Endothelial cell (in vitro differentiated cells): Measurements from ENCODE around the gene ADGRG6. TPM values are rescaled to one million over a fixed set of nuclear protein-coding genes. Genes with fewer than 3 reads are reported as not detected.

Experiments used
- DNase-seq: peaks from one replicate; pipeline ENCODE4 v3.0.0; 2021; ENCODE audit warnings: low spot score
- H3K27ac Mint-ChIP-seq: one replicate; pipeline ENCODE4 v1.8.0; 2021; ENCODE audit warnings: mixed read lengths, inconsistent platforms; ENCODE audit not compliant: unreplicated experiment
- H3K27me3 Mint-ChIP-seq: one replicate; pipeline ENCODE4 v1.8.0; 2021; ENCODE audit warnings: mild to moderate bottlenecking, moderate library complexity, mixed read lengths, inconsistent platforms; ENCODE audit not compliant: unreplicated experiment
- H3K36me3 Mint-ChIP-seq: one replicate; pipeline ENCODE4 v1.8.0; 2021; ENCODE audit warnings: mild to moderate bottlenecking, low read depth, mixed read lengths, inconsistent platforms; ENCODE audit not compliant: unreplicated experiment
- H3K4me1 Mint-ChIP-seq: one replicate; pipeline ENCODE4 v1.8.0; 2021; ENCODE audit warnings: mild to moderate bottlenecking, mixed read lengths, inconsistent platforms; ENCODE audit not compliant: unreplicated experiment
- H3K4me3 Mint-ChIP-seq: one replicate; pipeline ENCODE4 v1.8.0; 2021; ENCODE audit warnings: mild to moderate bottlenecking, mixed read lengths, inconsistent platforms; ENCODE audit not compliant: unreplicated experiment
- H3K9me3 Mint-ChIP-seq: one replicate; pipeline ENCODE4 v1.8.0; 2021; ENCODE audit warnings: mixed read lengths, inconsistent platforms; ENCODE audit not compliant: unreplicated experiment
- total RNA-seq: library from RNA; stranded (reverse); fragmentation: NEBNext Ultra II Directional; extraction: Animal tissue kit (Norgen Biotek cat#: 25700); gene quantifications from one replicate; pipeline ENCODE4 v1.2.1, GENCODE V29; 2021; ENCODE audit not compliant: unreplicated experiment
- TF ChIP-seq, protein P1 (sequence below): fragments of 200-600 bp; sonication (generic); IDR thresholded peaks from one replicate; pipeline ENCODE4 v1.5.0; 2021; ENCODE audit warnings: antibody characterized with exemption; ENCODE audit not compliant: unreplicated experiment

ADGRG6 gene
- total RNA-seq, 1 donor from 2014 or later, result 8.8 TPM

DNA sequence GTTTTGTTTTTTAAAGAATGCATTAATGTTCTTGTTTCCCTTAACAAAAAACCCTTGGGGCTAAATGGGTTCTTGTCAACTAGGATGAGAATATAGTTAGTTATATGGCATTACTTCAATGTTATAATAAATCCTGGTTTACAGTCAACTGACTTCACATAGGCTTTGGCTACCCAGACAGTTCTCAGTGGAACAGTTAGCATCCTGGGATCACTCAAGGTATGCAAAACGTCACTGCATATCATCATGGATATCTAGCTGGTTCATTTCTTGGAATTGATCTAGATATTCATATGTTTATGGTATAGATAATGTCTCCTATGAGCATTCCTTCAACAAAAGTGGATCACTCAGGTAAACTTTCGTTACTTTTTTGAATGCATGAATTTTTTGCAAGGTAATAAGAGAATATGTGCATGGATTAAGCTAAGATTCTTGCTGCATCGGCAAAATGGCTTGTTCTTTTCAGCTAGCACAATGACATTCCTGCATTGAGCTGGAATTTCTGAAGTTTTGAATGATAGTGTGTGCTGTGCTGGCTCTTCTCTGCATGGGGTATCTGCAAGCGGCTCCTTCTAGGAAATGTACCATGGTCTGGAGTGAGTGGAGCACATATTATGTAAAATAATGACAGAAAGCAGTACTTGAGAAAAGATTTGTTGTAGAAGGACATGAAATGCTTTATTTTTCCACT, 138.9 kb downstream of the ADGRG6 start:
- Mint-ChIP-seq H3K9me3 (no peaks in the 10 kb centered on the region), H3K4me1 (no peaks in the 10 kb centered on the region), H3K27ac (no peak overlapping the region), H3K4me3 (no peak overlapping the region), H3K27me3 (no peaks in the 10 kb centered on the region), H3K36me3 (no peaks in the 10 kb centered on the region)
- no peak for DNase-seq
- TF ChIP-seq, protein P1, sequence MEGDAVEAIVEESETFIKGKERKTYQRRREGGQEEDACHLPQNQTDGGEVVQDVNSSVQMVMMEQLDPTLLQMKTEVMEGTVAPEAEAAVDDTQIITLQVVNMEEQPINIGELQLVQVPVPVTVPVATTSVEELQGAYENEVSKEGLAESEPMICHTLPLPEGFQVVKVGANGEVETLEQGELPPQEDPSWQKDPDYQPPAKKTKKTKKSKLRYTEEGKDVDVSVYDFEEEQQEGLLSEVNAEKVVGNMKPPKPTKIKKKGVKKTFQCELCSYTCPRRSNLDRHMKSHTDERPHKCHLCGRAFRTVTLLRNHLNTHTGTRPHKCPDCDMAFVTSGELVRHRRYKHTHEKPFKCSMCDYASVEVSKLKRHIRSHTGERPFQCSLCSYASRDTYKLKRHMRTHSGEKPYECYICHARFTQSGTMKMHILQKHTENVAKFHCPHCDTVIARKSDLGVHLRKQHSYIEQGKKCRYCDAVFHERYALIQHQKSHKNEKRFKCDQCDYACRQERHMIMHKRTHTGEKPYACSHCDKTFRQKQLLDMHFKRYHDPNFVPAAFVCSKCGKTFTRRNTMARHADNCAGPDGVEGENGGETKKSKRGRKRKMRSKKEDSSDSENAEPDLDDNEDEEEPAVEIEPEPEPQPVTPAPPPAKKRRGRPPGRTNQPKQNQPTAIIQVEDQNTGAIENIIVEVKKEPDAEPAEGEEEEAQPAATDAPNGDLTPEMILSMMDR, result no peak

DNA sequence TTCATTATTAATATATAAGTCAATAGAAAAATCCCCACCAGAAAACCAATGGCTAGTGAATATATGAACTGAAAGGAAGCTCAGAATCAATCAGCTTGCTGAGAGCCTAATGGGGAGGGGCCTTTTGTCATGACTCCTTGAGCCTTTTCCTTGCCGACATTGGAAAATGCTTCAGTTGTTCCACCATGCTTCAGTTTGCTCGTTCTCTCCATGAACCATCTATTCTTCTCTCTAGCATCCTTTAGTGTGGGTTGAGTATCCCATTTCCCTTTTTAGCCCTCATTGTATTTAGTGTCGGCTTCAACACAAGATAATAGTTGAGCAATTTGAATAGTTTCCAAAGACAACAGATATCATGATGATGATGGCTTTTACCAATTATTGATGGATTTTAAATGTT, 139.9 kb downstream of the ADGRG6 start:
- TF ChIP-seq, protein P1, result no peak
- DNase-seq, result no peak
- Mint-ChIP-seq H3K27ac (no peak overlapping the region), H3K9me3 (no peaks in the 10 kb centered on the region), H3K36me3 (no peaks in the 10 kb centered on the region), H3K4me3 (no peak overlapping the region), H3K27me3 (no peaks in the 10 kb centered on the region), H3K4me1 (no peaks in the 10 kb centered on the region)

DNA sequence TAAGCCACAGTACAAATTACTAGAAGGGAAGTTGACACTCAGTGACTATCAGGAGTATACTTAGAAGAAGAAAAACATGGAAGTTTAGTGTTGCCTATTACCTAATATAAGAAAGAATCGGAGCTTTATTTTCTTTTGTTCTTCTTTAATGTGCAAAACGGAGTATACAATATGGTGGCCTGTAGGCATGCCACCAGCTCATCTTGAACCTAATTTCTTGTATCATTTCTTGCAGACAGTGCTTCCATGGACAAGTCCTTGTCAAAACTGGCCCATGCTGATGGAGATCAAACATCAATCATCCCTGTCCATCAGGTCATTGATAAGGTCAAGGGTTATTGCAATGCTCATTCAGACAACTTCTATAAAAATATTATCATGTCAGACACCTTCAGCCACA, 141.3 kb downstream of the ADGRG6 start:
- no peaks in the 10 kb centered on the region for H3K27me3 Mint-ChIP-seq
- no peaks in the 10 kb centered on the region for H3K36me3 Mint-ChIP-seq
- TF ChIP-seq, protein P1, result no peak
- no peak overlapping the region for H3K27ac Mint-ChIP-seq
- no peak for DNase-seq
- no peaks in the 10 kb centered on the region for H3K4me1 Mint-ChIP-seq
- H3K9me3 Mint-ChIP-seq, result no peaks in the 10 kb centered on the region
- no peak overlapping the region for H3K4me3 Mint-ChIP-seq

DNA sequence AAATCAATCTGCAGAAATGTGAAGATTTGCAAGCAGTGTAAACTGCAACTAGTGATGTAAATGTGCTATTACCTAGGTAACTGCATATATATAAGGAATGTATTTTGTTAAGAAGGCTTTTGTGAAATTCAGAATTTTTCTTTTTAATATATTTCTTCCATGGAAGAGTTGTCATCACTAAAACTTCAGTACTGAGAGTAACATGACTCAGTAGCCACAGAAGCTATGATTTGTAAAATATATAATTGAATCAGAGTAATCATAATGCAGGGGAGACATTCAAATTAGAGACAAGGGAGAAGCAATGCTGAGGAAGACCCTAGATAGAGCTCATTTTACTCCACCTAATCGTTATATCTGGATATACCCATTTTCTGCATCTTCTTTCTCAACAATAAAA, 141.7 kb downstream of the ADGRG6 start:
- no peaks in the 10 kb centered on the region for H3K4me1 Mint-ChIP-seq
- no peaks in the 10 kb centered on the region for H3K9me3 Mint-ChIP-seq
- no peak for DNase-seq
- TF ChIP-seq, protein P1, result no peak
- H3K4me3 Mint-ChIP-seq, result no peak overlapping the region
- H3K36me3 Mint-ChIP-seq, result no peaks in the 10 kb centered on the region
- H3K27me3 Mint-ChIP-seq, result no peaks in the 10 kb centered on the region
- no peak overlapping the region for H3K27ac Mint-ChIP-seq

DNA sequence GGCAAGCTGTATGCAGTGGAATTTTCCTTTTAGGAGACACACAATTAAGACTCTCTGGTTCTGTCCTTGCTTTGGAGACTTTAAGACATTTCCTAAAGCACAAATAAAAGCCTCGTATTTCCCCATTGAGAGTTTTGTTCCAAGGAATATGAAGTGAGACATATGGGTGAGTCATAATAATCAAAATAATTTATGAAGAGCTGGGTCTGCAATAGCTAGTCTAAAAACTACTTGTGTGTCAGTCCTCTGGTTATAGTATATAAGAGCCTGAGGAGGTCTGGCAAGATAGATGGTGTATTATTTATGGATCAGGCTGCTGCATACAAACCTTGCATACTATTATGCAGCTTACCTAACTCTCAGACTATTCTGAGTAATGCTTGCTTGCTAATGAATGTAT, 142.6 kb downstream of the ADGRG6 start:
- no peaks in the 10 kb centered on the region for H3K4me1 Mint-ChIP-seq
- no peaks in the 10 kb centered on the region for H3K27me3 Mint-ChIP-seq
- H3K4me3 Mint-ChIP-seq, result no peak overlapping the region
- no peak for DNase-seq
- H3K9me3 Mint-ChIP-seq, result no peaks in the 10 kb centered on the region
- TF ChIP-seq, protein P1, result no peak
- H3K36me3 Mint-ChIP-seq, result no peaks in the 10 kb centered on the region
- no peak overlapping the region for H3K27ac Mint-ChIP-seq
